Measurements from ENCODE around the gene TATDN3.

Gene TATDN3

GRCh38 chr1:212847549-212847948 lies 55.9 kb downstream of the TATDN3 start, which contains the start of gene SPATA45:
SPATA45 (minus strand) TSS chr1:212847649; CDS start chr1:212836149, 11,500 bp downstream.
- H3K4me3 ChIP-seq (ENCODE audit: low read depth, low read length): no peak within 1 kb of the TSS
- no peak for DNase-seq (ENCODE audit: low read depth, low spot score)
- TF ChIP-seq, protein P1, sequence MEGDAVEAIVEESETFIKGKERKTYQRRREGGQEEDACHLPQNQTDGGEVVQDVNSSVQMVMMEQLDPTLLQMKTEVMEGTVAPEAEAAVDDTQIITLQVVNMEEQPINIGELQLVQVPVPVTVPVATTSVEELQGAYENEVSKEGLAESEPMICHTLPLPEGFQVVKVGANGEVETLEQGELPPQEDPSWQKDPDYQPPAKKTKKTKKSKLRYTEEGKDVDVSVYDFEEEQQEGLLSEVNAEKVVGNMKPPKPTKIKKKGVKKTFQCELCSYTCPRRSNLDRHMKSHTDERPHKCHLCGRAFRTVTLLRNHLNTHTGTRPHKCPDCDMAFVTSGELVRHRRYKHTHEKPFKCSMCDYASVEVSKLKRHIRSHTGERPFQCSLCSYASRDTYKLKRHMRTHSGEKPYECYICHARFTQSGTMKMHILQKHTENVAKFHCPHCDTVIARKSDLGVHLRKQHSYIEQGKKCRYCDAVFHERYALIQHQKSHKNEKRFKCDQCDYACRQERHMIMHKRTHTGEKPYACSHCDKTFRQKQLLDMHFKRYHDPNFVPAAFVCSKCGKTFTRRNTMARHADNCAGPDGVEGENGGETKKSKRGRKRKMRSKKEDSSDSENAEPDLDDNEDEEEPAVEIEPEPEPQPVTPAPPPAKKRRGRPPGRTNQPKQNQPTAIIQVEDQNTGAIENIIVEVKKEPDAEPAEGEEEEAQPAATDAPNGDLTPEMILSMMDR (IDR thresholded peaks at IDR 0.05; ENCODE audit: low read depth, low read length): no peak
- in situ Hi-C loops (cut with HindIII; ENCODE audit: low sequenced_read_pairs): no loop called here

GRCh38 chr1:212852105-212852688 lies 60.5 kb downstream of the TATDN3 start:
- in situ Hi-C loops (cut with HindIII; ENCODE audit: low sequenced_read_pairs): no loop called here
- H3K4me3 ChIP-seq (ENCODE audit: low read depth, low read length): no peak overlapping the region
- TF ChIP-seq, protein P1 (IDR thresholded peaks at IDR 0.05; ENCODE audit: low read depth, low read length): no peak
- DNase-seq (ENCODE audit: low read depth, low spot score): no peak

- no peak overlapping the region for H3K4me3 ChIP-seq (ENCODE audit: low read depth, low read length)
- in situ Hi-C loops (cut with HindIII; ENCODE audit: low sequenced_read_pairs): no loop called here
- DNase-seq (ENCODE audit: low read depth, low spot score): no peak
- TF ChIP-seq, protein P1 (IDR thresholded peaks at IDR 0.05; ENCODE audit: low read depth, low read length): no peak
Measured at GRCh38 chr1:212853658-212854057, 62.0 kb downstream of the TATDN3 start.

- TF ChIP-seq, protein P1 (IDR thresholded peaks at IDR 0.05; ENCODE audit: low read depth, low read length): no peak
- no peak overlapping the region for H3K4me3 ChIP-seq (ENCODE audit: low read depth, low read length)
- in situ Hi-C loops (cut with HindIII; ENCODE audit: low sequenced_read_pairs): no loop called here
- no peak for DNase-seq (ENCODE audit: low read depth, low spot score)
Measured at GRCh38 chr1:212856755-212857154, 65.1 kb downstream of the TATDN3 start.

DNA sequence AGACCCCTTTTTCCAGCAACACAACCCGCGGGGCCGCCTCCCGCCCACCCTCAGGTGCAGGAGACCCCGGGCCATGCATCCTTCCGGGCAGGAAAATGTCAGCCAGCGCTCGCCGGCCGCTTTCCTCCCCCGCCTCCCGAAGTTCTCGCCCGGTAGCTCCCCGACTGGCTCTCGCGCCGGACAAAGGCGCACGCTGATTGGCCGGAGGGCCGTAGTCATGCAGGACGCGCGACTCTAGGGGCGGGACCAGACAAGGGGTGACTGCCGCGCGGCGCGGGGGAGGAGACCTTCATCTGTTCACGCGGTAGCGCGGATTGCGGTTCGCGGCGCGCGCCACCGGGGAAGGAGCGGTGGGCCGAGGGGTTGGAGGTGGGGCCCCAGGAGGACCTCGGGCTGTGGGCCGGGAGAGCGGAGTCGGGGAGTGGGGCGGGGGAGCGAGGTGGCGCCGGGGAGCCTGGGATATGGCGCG lies 66.3 kb downstream of the TATDN3 start, which contains the start of gene FLVCR1:
Gene FLVCR1, plus strand, starts transcription at position 284 of the 469 bp plus-strand sequence. Its CDS starts 178 bp downstream, at position 462.
- H3K4me3 ChIP-seq (ENCODE audit: low read depth, low read length): peak within 1 kb of the TSS; percentile 80
- in situ Hi-C loops (cut with HindIII; ENCODE audit: low sequenced_read_pairs): no loop called here
- TF ChIP-seq, protein P1 (IDR thresholded peaks at IDR 0.05; ENCODE audit: low read depth, low read length): no peak
- DNase-seq (ENCODE audit: low read depth, low spot score): peak; percentile 96

DNA sequence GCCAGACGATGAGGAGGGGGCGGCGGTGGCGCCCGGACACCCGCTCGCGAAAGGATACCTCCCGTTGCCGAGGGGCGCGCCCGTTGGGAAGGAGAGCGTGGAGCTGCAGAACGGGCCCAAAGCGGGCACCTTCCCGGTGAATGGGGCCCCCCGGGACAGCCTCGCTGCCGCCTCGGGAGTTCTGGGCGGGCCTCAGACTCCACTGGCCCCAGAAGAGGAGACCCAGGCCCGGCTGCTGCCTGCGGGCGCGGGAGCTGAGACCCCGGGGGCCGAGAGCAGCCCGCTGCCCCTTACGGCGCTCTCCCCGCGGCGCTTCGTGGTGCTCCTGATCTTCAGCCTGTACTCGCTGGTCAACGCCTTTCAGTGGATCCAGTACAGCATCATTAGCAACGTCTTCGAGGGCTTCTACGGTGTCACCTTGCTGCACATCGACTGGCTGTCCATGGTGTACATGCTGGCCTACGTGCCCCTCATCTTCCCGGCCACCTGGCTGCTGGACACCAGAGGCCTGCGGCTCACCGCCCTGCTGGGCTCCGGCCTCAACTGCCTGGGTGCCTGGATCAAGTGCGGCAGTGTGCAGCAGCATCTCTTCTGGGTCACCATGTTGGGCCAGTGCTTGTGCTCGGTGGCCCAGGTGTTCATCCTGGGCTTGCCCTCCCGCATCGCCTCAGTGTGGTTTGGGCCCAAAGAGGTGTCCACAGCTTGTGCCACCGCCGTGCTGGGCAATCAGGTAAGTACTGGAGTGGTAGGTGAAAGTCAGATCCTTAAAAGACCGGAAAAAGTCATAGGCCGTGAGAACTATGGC lies 67.0 kb downstream of the TATDN3 start:
- peak; percentile 34 for DNase-seq (ENCODE audit: low read depth, low spot score)
- TF ChIP-seq, protein P1 (IDR thresholded peaks at IDR 0.05; ENCODE audit: low read depth, low read length): no peak
- in situ Hi-C loops (cut with HindIII; ENCODE audit: low sequenced_read_pairs): no loop called here
- H3K4me3 ChIP-seq (ENCODE audit: low read depth, low read length): peak overlapping the region; percentile 80

Data from astrocyte of the spinal cord (primary cell).